Activated effector memory CD4-positive, alpha-beta T cell treated with Interleukin-2 at 50 U/mL for 16 hours (primary cell): ENCODE data around the gene L3MBTL4.
"Not testable (repeated sequence)": the region's sequence is repeated elsewhere in the genome, so short reads cannot be mapped to it uniquely, and the experiment has no call there.

ENCODE experiments used
- DNase-seq: peaks from one replicate; pipeline ENCODE4 v3.0.0-alpha.2; 2020

The L3MBTL4 gene

GRCh38 chr18:6406075-6406909 is 8.4 kb downstream of the L3MBTL4 start:
- no peak for DNase-seq

GRCh38 chr18:6405237-6406074 is 9.3 kb downstream of the L3MBTL4 start:
- no peak for DNase-seq

- no peak for DNase-seq
Measured at GRCh38 chr18:6404834-6405233, 9.9 kb downstream of the L3MBTL4 start.

- DNase-seq, result no peak
Measured at GRCh38 chr18:6401687-6402086, 13.0 kb downstream of the L3MBTL4 start.

GRCh38 chr18:6399776-6400175 is 14.9 kb downstream of the L3MBTL4 start:
- no peak for DNase-seq

- no peak for DNase-seq
Measured at GRCh38 chr18:6397931-6398566, 16.7 kb downstream of the L3MBTL4 start.

- DNase-seq, result no peak
Measured at GRCh38 chr18:6396847-6397246, 17.9 kb downstream of the L3MBTL4 start.

GRCh38 chr18:6396276-6396675 is 18.4 kb downstream of the L3MBTL4 start:
- DNase-seq, result no peak

- no peak for DNase-seq
Measured at GRCh38 chr18:6389005-6389404, 25.7 kb downstream of the L3MBTL4 start.

GRCh38 chr18:6382963-6383362 is 31.7 kb downstream of the L3MBTL4 start:
- DNase-seq, result no peak

GRCh38 chr18:6377473-6377872 is 37.2 kb downstream of the L3MBTL4 start:
- not testable (repeated sequence) for DNase-seq

- no peak for DNase-seq
Measured at GRCh38 chr18:6376433-6377229, 38.1 kb downstream of the L3MBTL4 start.

- DNase-seq, result no peak
Measured at GRCh38 chr18:6374935-6375529, 39.7 kb downstream of the L3MBTL4 start.

GRCh38 chr18:6374340-6374739 is 40.4 kb downstream of the L3MBTL4 start:
- DNase-seq, result no peak

- DNase-seq, result no peak
Measured at GRCh38 chr18:6373187-6373586, 41.5 kb downstream of the L3MBTL4 start.

- no peak for DNase-seq
Measured at GRCh38 chr18:6370886-6371635, 43.6 kb downstream of the L3MBTL4 start.

GRCh38 chr18:6370410-6370809 is 44.3 kb downstream of the L3MBTL4 start:
- no peak for DNase-seq

- DNase-seq, result no peak
Measured at GRCh38 chr18:6368017-6368416, 46.7 kb downstream of the L3MBTL4 start.

- no peak for DNase-seq
Measured at GRCh38 chr18:6367208-6367607, 47.5 kb downstream of the L3MBTL4 start.

- no peak for DNase-seq
Measured at GRCh38 chr18:6366776-6367175, 47.9 kb downstream of the L3MBTL4 start.

- no peak for DNase-seq
Measured at GRCh38 chr18:6365385-6365784, 49.3 kb downstream of the L3MBTL4 start.

GRCh38 chr18:6363216-6363615 is 51.5 kb downstream of the L3MBTL4 start:
- DNase-seq, result no peak
